PFSK-1 (cell line): ENCODE measurements around the gene SLC16A7.

Experiments used
- FOXP2 ChIP-seq: optimal IDR thresholded peaks from 2 replicates; pipeline ENCODE3; 2011; ENCODE audit warnings: borderline replicate concordance, control low read depth, inconsistent platforms; ENCODE audit not compliant: insufficient read depth; ENCODE audit errors: extremely low read length, extremely low read depth
- POLR2AphosphoS5 ChIP-seq: IDR thresholded peaks from 2 replicates; pipeline ENCODE4 v1.6.1; 2012; ENCODE audit warnings: low read depth, mild to moderate bottlenecking, control low read depth, low read length, moderate library complexity
- REST ChIP-seq, 2 experiments: IDR thresholded peaks; 2 replicates each; pipeline versions ENCODE4 v1.6.1 to v1.8.0; 2011 to 2012; ENCODE audit warnings: low read depth in 2 of 2, low read length in 2 of 2, control low read depth in 1 of 2, inconsistent platforms in 1 of 2, mild to moderate bottlenecking in 1 of 2, moderate library complexity in 1 of 2; ENCODE audit not compliant: insufficient read depth in 1 of 2
- SIN3A ChIP-seq: IDR thresholded peaks from 2 replicates; pipeline ENCODE4 v1.6.1; 2012; ENCODE audit warnings: mild to moderate bottlenecking, low read length, moderate library complexity, borderline replicate concordance; ENCODE audit not compliant: insufficient read depth
- TAF1 ChIP-seq: IDR thresholded peaks from 2 replicates; pipeline ENCODE4 v1.6.1; 2012; ENCODE audit warnings: low read length, control low read depth, borderline replicate concordance; ENCODE audit not compliant: insufficient read depth

SLC16A7 gene

GRCh38 chr12:59575826-59576225, 20.0 kb upstream of the SLC16A7 start:
- TF ChIP-seq REST (IDR thresholded peaks at IDR 0.05; ENCODE audit: insufficient read depth in 1 of 2, low read depth in 2 of 2, low read length in 2 of 2): no peak
- no peak for TF ChIP-seq POLR2AphosphoS5
- TF ChIP-seq SIN3A: no peak
- no peak for TF ChIP-seq TAF1
- no peak for TF ChIP-seq FOXP2

DNA sequence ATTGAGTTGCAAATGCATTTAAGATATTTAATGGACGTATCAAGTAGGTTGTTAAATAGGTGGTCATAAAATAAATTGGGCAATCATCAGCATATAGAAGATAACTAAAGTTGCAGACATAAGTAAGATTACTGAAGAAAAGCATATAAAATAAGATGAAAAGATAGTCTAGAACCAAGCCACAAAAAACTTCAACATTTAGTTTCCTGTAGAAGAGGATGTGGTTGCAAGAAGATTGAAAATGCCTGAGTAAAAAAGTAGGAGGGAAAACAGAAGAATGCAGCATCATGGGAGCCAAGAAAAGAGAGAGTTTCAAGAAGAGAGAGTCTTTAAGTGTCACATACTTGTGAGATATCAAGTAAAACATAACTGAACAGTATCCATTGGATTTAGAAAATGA, 17.6 kb upstream of the SLC16A7 start:
- TF ChIP-seq SIN3A: no peak
- no peak for TF ChIP-seq TAF1
- no peak for TF ChIP-seq POLR2AphosphoS5
- no peak for TF ChIP-seq FOXP2
- no peak for TF ChIP-seq REST (IDR thresholded peaks at IDR 0.05; ENCODE audit: insufficient read depth in 1 of 2, low read depth in 2 of 2, low read length in 2 of 2)

DNA sequence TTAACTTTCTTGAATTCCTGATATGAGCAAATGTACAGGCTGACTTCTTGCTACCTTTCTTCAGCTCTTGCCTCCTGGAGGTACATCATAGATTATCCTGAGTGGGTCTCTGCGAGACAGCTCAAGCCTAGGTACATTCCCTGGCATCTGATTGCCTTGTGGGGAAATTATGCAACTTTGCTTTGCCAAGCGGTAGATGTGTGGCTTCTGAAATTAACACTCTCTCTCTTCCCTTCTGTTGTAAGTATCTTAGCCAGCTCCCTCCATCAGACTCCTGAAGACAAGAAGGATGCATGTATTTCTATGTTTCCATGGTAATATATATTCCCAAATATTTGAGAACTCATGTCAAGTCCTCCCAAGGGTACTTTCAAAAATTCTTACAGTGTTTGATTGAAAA, 16.2 kb upstream of the SLC16A7 start:
- TF ChIP-seq POLR2AphosphoS5: no peak
- no peak for TF ChIP-seq SIN3A
- no peak for TF ChIP-seq TAF1
- TF ChIP-seq FOXP2: no peak
- TF ChIP-seq REST (IDR thresholded peaks at IDR 0.05; ENCODE audit: insufficient read depth in 1 of 2, low read depth in 2 of 2, low read length in 2 of 2): no peak

GRCh38 chr12:59580050-59580449, 15.8 kb upstream of the SLC16A7 start:
- TF ChIP-seq FOXP2 (no peak), POLR2AphosphoS5 (no peak)

- TF ChIP-seq TAF1 (no peak), POLR2AphosphoS5 (no peak), SIN3A (no peak), FOXP2 (no peak)
These were observed 12.7 kb upstream of the SLC16A7 start for GRCh38 chr12:59583003-59583712.

- TF ChIP-seq POLR2AphosphoS5: no peak
These were observed 8.1 kb upstream of the SLC16A7 start for GRCh38 chr12:59587710-59588109.
